ENCODE measurements around the gene BRCA2.

Gene BRCA2

GRCh38 chr13:32429433-32429909, 114.2 kb downstream of the BRCA2 start:
- no peak for DNase-seq

- DNase-seq, result no peak
Observed at GRCh38 chr13:32430018-32430747, 114.9 kb downstream of the BRCA2 start.

- DNase-seq, result no peak
Observed at GRCh38 chr13:32431361-32431760, 116.1 kb downstream of the BRCA2 start.

GRCh38 chr13:32432856-32433255, 117.5 kb downstream of the BRCA2 start:
- no peak for DNase-seq

GRCh38 chr13:32438871-32439270, 123.6 kb downstream of the BRCA2 start:
- DNase-seq, result no peak

- DNase-seq, result no peak
Observed at GRCh38 chr13:32443111-32443510, 127.8 kb downstream of the BRCA2 start.

- DNase-seq, result no peak
Observed at GRCh38 chr13:32445461-32445860, 130.2 kb downstream of the BRCA2 start.

- no peak for DNase-seq
Observed at GRCh38 chr13:32446220-32446619, 130.9 kb downstream of the BRCA2 start.

- DNase-seq, result no peak
Observed at GRCh38 chr13:32446773-32447465, 131.6 kb downstream of the BRCA2 start.

GRCh38 chr13:32447894-32448623, 132.8 kb downstream of the BRCA2 start:
- no peak for DNase-seq

- DNase-seq, result no peak
Observed at GRCh38 chr13:32448972-32449371, 133.7 kb downstream of the BRCA2 start.

Measured in activated gamma-delta T cell (primary cell).